Measurements from ENCODE around the gene CPA2.

CPA2 gene

GRCh38 chr7:130256704-130257103, 10.0 kb upstream of the CPA2 start:
- DNase-seq = no peak

GRCh38 chr7:130258494-130259078, 8.1 kb upstream of the CPA2 start:
- no peak for DNase-seq

- DNase-seq = no peak
Observed at GRCh38 chr7:130262448-130262847, 4.2 kb upstream of the CPA2 start.

GRCh38 chr7:130263130-130263529, 3.5 kb upstream of the CPA2 start:
- no peak for DNase-seq

- no peak for DNase-seq
Observed at GRCh38 chr7:130266961-130267321, 278 bp downstream of the CPA2 start.

- DNase-seq = no peak
Observed at GRCh38 chr7:130268463-130269317, 2.0 kb downstream of the CPA2 start.

- no peak for DNase-seq
Observed at GRCh38 chr7:130269318-130269694, 2.6 kb downstream of the CPA2 start.

GRCh38 chr7:130270947-130271800, 4.5 kb downstream of the CPA2 start:
- DNase-seq = peak; percentile 79 to 82

- DNase-seq = peak; percentile 70 to 78
Observed at GRCh38 chr7:130272381-130273080, 5.9 kb downstream of the CPA2 start.

GRCh38 chr7:130273081-130273932, 6.6 kb downstream of the CPA2 start:
- DNase-seq = peak; percentile 95 to 97

GRCh38 chr7:130273933-130274255, 7.2 kb downstream of the CPA2 start:
- DNase-seq = peak in 1 of 2 experiments; percentile 33

GRCh38 chr7:130274296-130274695, 7.6 kb downstream of the CPA2 start:
- DNase-seq = no peak

GRCh38 chr7:130274983-130275591, 8.4 kb downstream of the CPA2 start:
- peak; percentile 38 to 55 for DNase-seq

GRCh38 chr7:130275826-130276297, 9.2 kb downstream of the CPA2 start:
- DNase-seq = no peak

GRCh38 chr7:130276796-130277762, 10.4 kb downstream of the CPA2 start:
- DNase-seq = no peak

- peak in 1 of 2 experiments; percentile 37 for DNase-seq
Observed at GRCh38 chr7:130277763-130278643, 11.3 kb downstream of the CPA2 start.

GRCh38 chr7:130278860-130279259, 12.2 kb downstream of the CPA2 start:
- no peak for DNase-seq

- DNase-seq = no peak
Observed at GRCh38 chr7:130279286-130279685, 12.6 kb downstream of the CPA2 start.

- no peak for DNase-seq
Observed at GRCh38 chr7:130279906-130280305, 13.2 kb downstream of the CPA2 start.
